Measurements from ENCODE around the gene TAF15.

Gene TAF15

GRCh38 chr17:35821308-35821707 lies 12.0 kb downstream of the TAF15 start:
- DNase-seq = no peak

- no peak for DNase-seq
Measured at GRCh38 chr17:35825206-35825605, 15.9 kb downstream of the TAF15 start.

GRCh38 chr17:35841101-35841500 lies 31.8 kb downstream of the TAF15 start:
- no peak for DNase-seq

- DNase-seq = no peak
Measured at GRCh38 chr17:35841505-35841904, 32.2 kb downstream of the TAF15 start.

GRCh38 chr17:35842239-35842638 lies 33.0 kb downstream of the TAF15 start:
- no peak for DNase-seq

GRCh38 chr17:35843698-35844097 lies 34.4 kb downstream of the TAF15 start:
- no peak for DNase-seq

- DNase-seq = no peak
Measured at GRCh38 chr17:35844547-35844946, 35.3 kb downstream of the TAF15 start.

- DNase-seq = no peak
Measured at GRCh38 chr17:35846055-35846809, 36.9 kb downstream of the TAF15 start.

- DNase-seq = no peak
Measured at GRCh38 chr17:35847006-35847405, 37.7 kb downstream of the TAF15 start.

GRCh38 chr17:35847633-35848373 lies 38.5 kb downstream of the TAF15 start:
- no peak for DNase-seq

- DNase-seq = peak; percentile 17
Measured at GRCh38 chr17:35849469-35850348, 40.4 kb downstream of the TAF15 start.

- no peak for DNase-seq
Measured at GRCh38 chr17:35855965-35856364, 46.7 kb downstream of the TAF15 start.

GRCh38 chr17:35856603-35857002 lies 47.3 kb downstream of the TAF15 start:
- DNase-seq = no peak

GRCh38 chr17:35864853-35865252 lies 55.6 kb downstream of the TAF15 start:
- no peak for DNase-seq

GRCh38 chr17:35865412-35866340 lies 56.4 kb downstream of the TAF15 start:
- no peak for DNase-seq

- no peak for DNase-seq
Measured at GRCh38 chr17:35866341-35866950, 57.2 kb downstream of the TAF15 start.

GRCh38 chr17:35867574-35867973 lies 58.3 kb downstream of the TAF15 start:
- no peak for DNase-seq

GRCh38 chr17:35868737-35869136 lies 59.5 kb downstream of the TAF15 start, which contains the start of gene HEATR9:
Gene HEATR9, minus strand, starts transcription at chr17:35868891. Its CDS starts 149 bp downstream, at chr17:35868742.
- no peak for DNase-seq

GRCh38 chr17:35870906-35871819 lies 61.9 kb downstream of the TAF15 start:
- no peak for DNase-seq

GRCh38 chr17:35872196-35872980 lies 63.1 kb downstream of the TAF15 start:
- no peak for DNase-seq
